Colonic mucosa (tissue), 4 donors: ENCODE measurements around the gene CSTB. TPM values are rescaled to one million over a fixed set of nuclear protein-coding genes. Genes with fewer than 3 reads are reported as not detected.

ENCODE experiments used
- DNase-seq: peaks from one replicate; pipeline ENCODE4 v3.0.0-alpha.2; 2020
- H3K27ac ChIP-seq: fragments of 200-600 bp; one replicate; pipeline ENCODE4 v1.8.0; 2021
- H3K27me3 ChIP-seq: fragments of 200-600 bp; one replicate; pipeline ENCODE4 v1.8.0; 2021
- H3K36me3 ChIP-seq: fragments of 200-600 bp; one replicate; pipeline ENCODE4 v1.8.0; 2021
- H3K4me1 ChIP-seq: fragments of 200-600 bp; one replicate; pipeline ENCODE4 v1.8.0; 2021; ENCODE audit warnings: mild to moderate bottlenecking
- H3K4me3 ChIP-seq: fragments of 200-600 bp; one replicate; pipeline ENCODE4 v1.8.0; 2021
- H3K9ac ChIP-seq, 2 donors: one replicate each; pipeline ENCODE4 v1.7.0; 2013; ENCODE audit warnings: control low read depth in 2 of 2, low read depth in 2 of 2, low read length in 2 of 2
- H3K9me3 ChIP-seq: fragments of 200-600 bp; one replicate; pipeline ENCODE4 v1.8.0; 2021
- CTCF ChIP-seq: fragments of 200-600 bp; IDR thresholded peaks from one replicate; pipeline ENCODE4 v1.8.0; 2022; ENCODE audit warnings: antibody characterized with exemption, mild to moderate bottlenecking
- intact Hi-C: fragments of 100-400 bp; cut with DNase I; formaldehyde crosslinking; loops from one replicate; pipeline ENCODE4 v1.14.1; 2022
- total RNA-seq, 2 donors: library from RNA; stranded (reverse); fragmentation: NEBNext Ultra II Directional in 1 of 2; extraction: Animal tissue kit (Norgen Biotek cat#: 25700) in 1 of 2; gene quantifications; one replicate each; pipeline ENCODE4 v1.2.1, GENCODE V29; 2021
- donor health status: healthy.
- donor health status: DM: no; HTN: no; CAD: no.
- donor health status: DM: no; HTN: no; CAD: no.

CSTB gene
- total RNA-seq, 2 donors from 2014 or later = 67.5 to 86.6 TPM

- no peak for DNase-seq
- no peaks in the 10 kb centered on the region for H3K27me3 ChIP-seq
- no peak overlapping the region for H3K27ac ChIP-seq
- H3K9me3 ChIP-seq = no peaks in the 10 kb centered on the region
- intact Hi-C loops = no loop called here
- peak overlapping the region in 1 of 2 donors; percentile 34 for H3K9ac ChIP-seq
- H3K4me3 ChIP-seq = no peak overlapping the region
- TF ChIP-seq CTCF = no peak
- no peaks in the 10 kb centered on the region for H3K36me3 ChIP-seq
- H3K4me1 ChIP-seq = peaks cover 6% of the 10 kb centered on the region
Observed at GRCh38 chr21:43815107-43815613, 39.1 kb upstream of the CSTB start.

- intact Hi-C loops = loop anchor here (5.0 kb wide), 1 partner anchor 48 kb away; no protein-coding TSS in a partner anchor
- H3K27ac ChIP-seq = no peak overlapping the region
- TF ChIP-seq CTCF = no peak
- no peaks in the 10 kb centered on the region for H3K9me3 ChIP-seq
- peak overlapping the region in 1 of 2 donors; percentile 34 for H3K9ac ChIP-seq
- no peaks in the 10 kb centered on the region for H3K36me3 ChIP-seq
- H3K4me3 ChIP-seq = no peak overlapping the region
- DNase-seq = no peak
- H3K27me3 ChIP-seq = no peaks in the 10 kb centered on the region
- peaks cover 6% of the 10 kb centered on the region for H3K4me1 ChIP-seq
Observed at GRCh38 chr21:43814215-43815106, 38.4 kb upstream of the CSTB start.

- Histone ChIP-seq H3K4me1 (peaks cover 6% of the 10 kb centered on the region), H3K36me3 (no peaks in the 10 kb centered on the region), H3K9ac (no peak overlapping the region), H3K27ac (no peak overlapping the region), H3K4me3 (no peak overlapping the region), H3K9me3 (no peaks in the 10 kb centered on the region), H3K27me3 (no peaks in the 10 kb centered on the region)
- DNase-seq = no peak
- intact Hi-C loops = loop anchor here (5.0 kb wide), 1 partner anchor 49 kb away; no protein-coding TSS in a partner anchor
- TF ChIP-seq CTCF = no peak
Observed at GRCh38 chr21:43813656-43813980, 37.5 kb upstream of the CSTB start.

GRCh38 chr21:43812957-43813655 lies 37.0 kb upstream of the CSTB start:
- Histone ChIP-seq H3K9me3 (no peaks in the 10 kb centered on the region), H3K27me3 (no peaks in the 10 kb centered on the region), H3K27ac (no peak overlapping the region), H3K4me1 (peaks cover 6% of the 10 kb centered on the region), H3K36me3 (no peaks in the 10 kb centered on the region), H3K9ac (no peak overlapping the region), H3K4me3 (no peak overlapping the region)
- intact Hi-C loops = loop anchor here (5.0 kb wide), 1 partner anchor 49 kb away; no protein-coding TSS in a partner anchor
- no peak for DNase-seq
- TF ChIP-seq CTCF = no peak

GRCh38 chr21:43812139-43812821 lies 36.2 kb upstream of the CSTB start:
- H3K27ac ChIP-seq = no peak overlapping the region
- no peaks in the 10 kb centered on the region for H3K27me3 ChIP-seq
- H3K4me3 ChIP-seq = peak overlapping the region; percentile 15
- intact Hi-C loops = loop anchor here (5.0 kb wide), 1 partner anchor 50 kb away; no protein-coding TSS in a partner anchor
- peak overlapping the region; percentile 50 to 56 for H3K9ac ChIP-seq
- no peak for TF ChIP-seq CTCF
- no peaks in the 10 kb centered on the region for H3K9me3 ChIP-seq
- no peak for DNase-seq
- H3K36me3 ChIP-seq = no peaks in the 10 kb centered on the region
- peaks cover 6% of the 10 kb centered on the region for H3K4me1 ChIP-seq
